ENCODE measurements around the gene ABHD16B.

The ABHD16B gene

GRCh38 chr20:63881451-63882226 is 20.3 kb downstream of the ABHD16B start:
- no peak for TF ChIP-seq CTCF (IDR thresholded peaks at IDR 0.05; ENCODE audit: low read depth, low read length)
- no peak for DNase-seq (ENCODE audit: low read depth in 2 of 2)
- H3K4me3 ChIP-seq (replicated peaks in 1 of 2; ENCODE audit: low read depth in 2 of 2, low read length in 2 of 2) = no peak overlapping the region

GRCh38 chr20:63882257-63883200 is 21.2 kb downstream of the ABHD16B start:
- DNase-seq (ENCODE audit: low read depth in 2 of 2) = no peak
- H3K4me3 ChIP-seq (replicated peaks in 1 of 2; ENCODE audit: low read depth in 2 of 2, low read length in 2 of 2) = no peak overlapping the region
- no peak for TF ChIP-seq CTCF (IDR thresholded peaks at IDR 0.05; ENCODE audit: low read depth, low read length)

GRCh38 chr20:63883201-63883593 is 21.9 kb downstream of the ABHD16B start:
- no peak for DNase-seq (ENCODE audit: low read depth in 2 of 2)
- no peak overlapping the region for H3K4me3 ChIP-seq (replicated peaks in 1 of 2; ENCODE audit: low read depth in 2 of 2, low read length in 2 of 2)
- no peak for TF ChIP-seq CTCF (IDR thresholded peaks at IDR 0.05; ENCODE audit: low read depth, low read length)

- TF ChIP-seq CTCF (IDR thresholded peaks at IDR 0.05; ENCODE audit: low read depth, low read length) = no peak
- H3K4me3 ChIP-seq (replicated peaks in 1 of 2; ENCODE audit: low read depth in 2 of 2, low read length in 2 of 2) = no peak overlapping the region
- DNase-seq (ENCODE audit: low read depth in 2 of 2) = no peak
These were observed 23.4 kb downstream of the ABHD16B start for GRCh38 chr20:63884506-63885263.

- DNase-seq (ENCODE audit: low read depth in 2 of 2) = no peak
- H3K4me3 ChIP-seq (replicated peaks in 1 of 2; ENCODE audit: low read depth in 2 of 2, low read length in 2 of 2) = no peak overlapping the region
- no peak for TF ChIP-seq CTCF (IDR thresholded peaks at IDR 0.05; ENCODE audit: low read depth, low read length)
These were observed 24.2 kb downstream of the ABHD16B start for GRCh38 chr20:63885264-63886053.

GRCh38 chr20:63886054-63886419 is 24.7 kb downstream of the ABHD16B start:
- DNase-seq (ENCODE audit: low read depth in 2 of 2) = no peak
- no peak for TF ChIP-seq CTCF (IDR thresholded peaks at IDR 0.05; ENCODE audit: low read depth, low read length)
- H3K4me3 ChIP-seq (replicated peaks in 1 of 2; ENCODE audit: low read depth in 2 of 2, low read length in 2 of 2) = no peak overlapping the region

Measured in cardiac fibroblast (primary cell).